Ishikawa (cell line): ENCODE measurements around the gene CACNB2.
A peak's percentile ranks its signal among the peaks of the same experiment; 100 is the strongest.

Source experiments
- CREB1 ChIP-seq: IDR thresholded peaks from 2 replicates; pipeline ENCODE4 v1.6.1; 2012; ENCODE audit warnings: low read depth
- EP300 ChIP-seq: IDR thresholded peaks from 2 replicates; pipeline ENCODE4 v1.6.1; 2012; ENCODE audit warnings: borderline replicate concordance
- MAX ChIP-seq: IDR thresholded peaks from 2 replicates; pipeline ENCODE4 v1.6.1; 2012
- NFIC ChIP-seq: IDR thresholded peaks from 2 replicates; pipeline ENCODE4 v1.6.1; 2012
- RAD21 ChIP-seq: IDR thresholded peaks from 2 replicates; pipeline ENCODE4 v1.6.1; 2012; ENCODE audit warnings: low read depth
- REST ChIP-seq: IDR thresholded peaks from 2 replicates; pipeline ENCODE4 v1.6.1; 2012; ENCODE audit warnings: low read depth, mild to moderate bottlenecking
- TEAD4 ChIP-seq: IDR thresholded peaks from 2 replicates; pipeline ENCODE4 v1.6.1; 2012
- USF1 ChIP-seq: IDR thresholded peaks from 2 replicates; pipeline ENCODE4 v1.6.1; 2012

- TF ChIP-seq CREB1 (no peak), RAD21 (no peak), NFIC (no peak), MAX (no peak), USF1 (no peak), REST (no peak), EP300 (no peak), TEAD4 (peak; percentile 45)
Observed at GRCh38 chr10:18554479-18554878, 414.3 kb downstream of the CACNB2 start.
